Activated T-helper 17 cell treated with anti-CD3 and anti-CD28 coated beads, Interleukin-2, amount 50 U/mL, for 72 hours (primary cell): ENCODE data around the gene HLCS. TPM values are rescaled to one million over a fixed set of nuclear protein-coding genes. Genes with fewer than 3 reads are reported as not detected.
A peak's percentile ranks its signal among the peaks of the same experiment; 100 is the strongest.

ENCODE experiments used
- ATAC-seq: fragments of 150-1000 bp; cut with Tn5 transposase; replicated peaks from 2 replicates; pipeline ENCODE4 v1.10.0; 2021; ENCODE audit warnings: mild to moderate bottlenecking, moderate library complexity
- H3K27ac Mint-ChIP-seq: one replicate; pipeline ENCODE4 v1.8.0; 2022; ENCODE audit warnings: mixed read lengths
- H3K27me3 Mint-ChIP-seq: one replicate; pipeline ENCODE4 v1.8.0; 2022; ENCODE audit warnings: mixed read lengths
- H3K36me3 Mint-ChIP-seq: one replicate; pipeline ENCODE4 v1.8.0; 2022; ENCODE audit warnings: low read depth, mild to moderate bottlenecking, mixed read lengths
- H3K4me1 Mint-ChIP-seq: one replicate; pipeline ENCODE4 v1.8.0; 2022; ENCODE audit warnings: mixed read lengths
- H3K4me3 Mint-ChIP-seq: one replicate; pipeline ENCODE4 v1.8.0; 2022; ENCODE audit warnings: mild to moderate bottlenecking, mixed read lengths
- H3K9me3 Mint-ChIP-seq: one replicate; pipeline ENCODE4 v1.8.0; 2022; ENCODE audit warnings: mixed read lengths
- total RNA-seq, 2 donors: library from RNA; stranded (reverse); gene quantifications; one replicate each; pipeline ENCODE4 v1.2.3, GENCODE V29; 2022

HLCS gene
- total RNA-seq, 2 donors from 2014 or later, result 14.5 to 17.8 TPM

DNA sequence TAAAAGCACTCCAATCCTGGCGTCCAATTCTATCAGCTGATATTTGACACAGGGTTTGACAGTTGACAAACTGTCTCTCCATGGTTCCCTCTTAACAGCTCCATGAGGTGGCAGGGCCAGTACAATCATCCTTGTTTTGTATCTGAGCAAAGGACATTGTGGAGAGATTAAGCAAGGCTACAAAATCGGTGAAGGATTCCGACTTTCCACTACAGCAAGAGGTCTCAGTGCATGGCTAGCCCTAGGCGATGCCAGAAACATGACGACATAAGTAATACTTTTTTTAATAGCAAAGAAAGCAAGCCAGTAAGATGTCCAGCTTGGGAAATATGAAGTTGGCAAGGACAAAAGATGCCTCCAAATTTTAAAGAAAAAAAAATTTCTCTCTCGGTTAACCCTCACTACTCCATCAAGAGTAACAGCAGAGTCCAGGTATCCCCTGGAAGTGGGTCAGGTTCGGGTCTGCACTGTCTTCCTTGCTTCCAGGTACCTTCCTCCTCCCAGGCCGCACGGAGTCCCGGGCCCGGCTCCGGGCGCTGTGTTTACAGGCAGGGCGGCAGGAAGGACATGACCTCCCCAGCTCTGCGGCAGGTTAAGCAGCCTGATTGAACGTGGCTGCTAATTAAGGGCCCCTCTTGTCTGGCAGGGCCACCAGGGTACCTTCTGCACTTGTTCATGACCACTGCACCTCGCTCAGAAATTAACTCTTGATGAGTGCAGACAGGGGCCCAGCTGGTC lies 161.4 kb downstream of the HLCS start:
- H3K36me3 Mint-ChIP-seq, result peaks cover 15% of the 10 kb centered on the region
- H3K27me3 Mint-ChIP-seq, result no peaks in the 10 kb centered on the region
- H3K9me3 Mint-ChIP-seq, result peaks cover 1% of the 10 kb centered on the region
- H3K27ac Mint-ChIP-seq, result peak overlapping the region; percentile 28
- H3K4me3 Mint-ChIP-seq, result no peak overlapping the region
- peaks cover 8% of the 10 kb centered on the region for H3K4me1 Mint-ChIP-seq
- ATAC-seq, result no peak

DNA sequence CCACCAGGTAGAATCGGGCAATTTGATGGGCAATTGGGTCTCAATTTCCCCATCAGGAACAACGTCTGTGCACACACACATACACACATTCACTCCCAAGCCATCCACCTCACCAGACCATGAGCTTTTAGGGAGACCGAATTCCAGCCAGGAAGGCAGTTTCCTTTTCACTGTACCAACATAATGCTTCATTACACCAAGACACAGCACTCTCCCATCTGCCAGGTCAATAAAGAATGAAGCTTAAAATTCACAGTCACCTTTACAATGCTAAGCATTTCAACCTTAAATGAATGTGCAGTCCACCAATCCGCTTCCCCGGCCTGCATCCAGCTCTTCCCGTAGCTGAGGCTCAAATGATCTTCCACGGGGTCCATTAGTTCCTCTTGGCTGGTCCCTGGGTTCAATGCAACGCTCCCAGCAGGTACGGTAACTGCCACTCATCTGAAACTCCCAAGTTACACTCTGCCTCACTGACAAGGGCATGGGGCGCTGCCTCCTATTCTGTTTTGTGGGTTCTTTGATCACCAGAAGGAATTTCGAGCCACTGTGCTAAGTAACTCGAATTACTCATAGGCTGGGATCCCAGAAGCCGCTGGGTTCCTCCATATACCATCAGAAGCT lies 162.5 kb downstream of the HLCS start:
- no peak for ATAC-seq
- Mint-ChIP-seq H3K27me3 (no peaks in the 10 kb centered on the region), H3K4me3 (no peak overlapping the region), H3K4me1 (peaks cover 12% of the 10 kb centered on the region), H3K9me3 (peaks cover 8% of the 10 kb centered on the region), H3K36me3 (peaks cover 15% of the 10 kb centered on the region), H3K27ac (peak overlapping the region; percentile 28)

DNA sequence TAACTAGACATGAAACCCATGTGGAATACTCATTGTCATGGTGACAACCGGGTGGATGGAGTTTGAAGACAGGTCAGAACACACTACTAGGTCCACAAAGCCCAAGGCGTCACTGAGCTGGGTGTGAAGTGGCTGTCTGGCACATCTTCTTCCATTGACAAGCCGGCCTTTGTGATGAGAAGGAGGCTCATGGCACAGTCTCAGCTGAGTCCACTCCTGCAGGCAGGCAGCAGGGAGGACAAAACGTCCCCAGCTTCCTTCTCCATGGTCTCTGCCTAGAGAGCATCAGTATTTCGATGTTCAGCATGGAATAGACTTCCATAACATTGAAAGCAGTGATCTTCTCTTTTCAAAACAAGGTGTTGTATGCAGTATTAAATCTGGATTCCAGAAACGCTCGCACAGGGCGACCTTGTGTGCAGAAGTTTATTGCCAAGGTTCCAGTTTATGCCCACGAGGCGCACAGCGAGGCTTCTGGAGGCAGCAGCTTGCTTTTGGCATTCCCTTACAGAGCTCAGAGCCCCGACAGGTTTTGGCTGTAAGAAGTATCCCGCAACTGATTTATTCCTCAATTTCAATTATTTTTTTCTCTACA lies 163.3 kb downstream of the HLCS start:
- peaks cover 12% of the 10 kb centered on the region for H3K4me1 Mint-ChIP-seq
- H3K36me3 Mint-ChIP-seq, result peaks cover 15% of the 10 kb centered on the region
- H3K9me3 Mint-ChIP-seq, result peaks cover 10% of the 10 kb centered on the region
- ATAC-seq, result no peak
- no peak overlapping the region for H3K4me3 Mint-ChIP-seq
- H3K27me3 Mint-ChIP-seq, result no peaks in the 10 kb centered on the region
- H3K27ac Mint-ChIP-seq, result no peak overlapping the region

DNA sequence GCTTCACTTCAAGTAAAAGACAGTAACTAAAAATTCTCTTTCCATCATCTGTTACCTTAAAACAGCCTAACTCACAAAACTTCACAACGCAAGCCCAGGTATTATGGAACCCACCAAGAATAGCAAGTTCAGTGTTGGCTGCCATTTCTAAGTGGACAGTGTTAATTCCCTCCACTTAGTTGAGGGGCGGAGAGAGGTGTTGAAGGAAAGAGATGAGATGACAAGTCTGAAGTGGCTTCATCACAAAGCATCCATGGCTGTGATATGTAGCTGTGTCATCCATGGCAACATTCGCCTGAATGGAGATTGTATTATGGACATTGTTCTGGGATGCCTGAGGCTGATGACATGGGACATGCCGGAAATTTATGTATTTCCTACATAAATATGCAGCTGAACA lies 165.7 kb downstream of the HLCS start:
- no peak overlapping the region for H3K27ac Mint-ChIP-seq
- no peak for ATAC-seq

DNA sequence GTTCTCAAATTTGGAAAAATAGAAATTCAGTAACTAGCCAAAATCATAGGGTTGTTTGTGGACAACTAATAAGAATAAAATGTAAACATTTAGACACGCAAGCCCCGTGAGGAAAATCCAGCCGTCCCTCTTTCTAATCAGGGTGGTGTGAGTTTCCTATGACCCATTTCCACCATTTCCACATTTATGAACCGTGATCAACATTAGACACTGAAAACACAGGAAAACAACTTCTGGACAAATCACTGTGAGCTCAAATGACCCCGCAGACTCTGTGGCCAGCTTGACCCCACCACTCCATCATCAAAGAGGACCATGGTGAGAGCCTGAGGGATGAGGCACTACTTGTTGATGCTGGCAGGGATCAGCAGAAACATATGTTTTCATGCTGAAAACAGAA lies 166.6 kb downstream of the HLCS start:
- H3K4me1 Mint-ChIP-seq, result peaks cover 5% of the 10 kb centered on the region
- H3K27me3 Mint-ChIP-seq, result no peaks in the 10 kb centered on the region

More for the DNA sequence above, 165.7 kb downstream of the HLCS start:
- H3K4me3 Mint-ChIP-seq, result no peak overlapping the region
- peaks cover 15% of the 10 kb centered on the region for H3K36me3 Mint-ChIP-seq
- no peaks in the 10 kb centered on the region for H3K27me3 Mint-ChIP-seq
- peaks cover 15% of the 10 kb centered on the region for H3K9me3 Mint-ChIP-seq
- H3K4me1 Mint-ChIP-seq, result peaks cover 6% of the 10 kb centered on the region

DNA sequence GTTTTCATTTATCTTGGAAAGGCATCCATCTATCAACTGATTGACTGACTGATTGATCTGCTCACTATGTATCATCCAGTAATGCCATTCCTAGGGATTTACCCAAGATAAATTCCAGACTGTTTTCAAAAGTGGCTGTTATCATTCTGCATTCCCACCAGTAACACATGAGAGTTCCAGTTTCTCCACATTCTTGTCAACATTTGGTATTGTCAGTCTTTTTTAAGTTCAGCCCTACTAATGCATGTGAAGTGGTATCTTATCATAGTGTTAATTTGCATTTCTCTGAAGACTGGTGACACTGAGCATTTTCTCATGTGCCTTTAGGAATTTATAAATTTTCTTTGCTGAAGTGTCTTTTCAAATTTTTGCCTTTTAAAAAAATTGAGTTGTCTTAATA lies 168.0 kb downstream of the HLCS start:
- ATAC-seq, result no peak
- Mint-ChIP-seq H3K9me3 (peaks cover 15% of the 10 kb centered on the region), H3K27ac (no peak overlapping the region), H3K4me1 (peaks cover 10% of the 10 kb centered on the region), H3K4me3 (no peak overlapping the region), H3K27me3 (no peaks in the 10 kb centered on the region), H3K36me3 (peaks cover 4% of the 10 kb centered on the region)

More for the DNA sequence above, 166.6 kb downstream of the HLCS start:
- Mint-ChIP-seq H3K4me3 (no peak overlapping the region), H3K9me3 (peaks cover 15% of the 10 kb centered on the region), H3K36me3 (peaks cover 15% of the 10 kb centered on the region), H3K27ac (no peak overlapping the region)
- ATAC-seq, result no peak

DNA sequence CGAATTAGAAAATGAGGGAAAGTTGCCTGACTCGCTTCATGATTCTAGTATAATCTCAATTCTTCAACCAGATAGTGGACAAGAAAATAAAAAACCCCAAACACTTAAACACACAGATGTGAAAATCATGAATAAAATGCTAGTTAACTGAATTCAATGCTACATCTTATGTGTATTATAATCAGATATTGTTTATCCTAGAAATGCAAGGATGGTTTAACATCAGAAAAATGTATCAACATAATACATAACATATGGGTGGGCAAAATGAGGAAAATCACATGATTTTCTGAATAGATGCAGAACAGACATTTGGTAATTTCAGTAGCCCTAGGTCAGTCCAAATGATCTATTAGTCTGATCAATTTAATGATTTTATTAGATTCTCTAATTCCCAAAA lies 170.4 kb downstream of the HLCS start:
- H3K4me3 Mint-ChIP-seq, result no peak overlapping the region
- no peaks in the 10 kb centered on the region for H3K36me3 Mint-ChIP-seq
- peaks cover 10% of the 10 kb centered on the region for H3K4me1 Mint-ChIP-seq
- ATAC-seq, result no peak
- H3K9me3 Mint-ChIP-seq, result peaks cover 15% of the 10 kb centered on the region
- no peak overlapping the region for H3K27ac Mint-ChIP-seq
- H3K27me3 Mint-ChIP-seq, result no peaks in the 10 kb centered on the region

DNA sequence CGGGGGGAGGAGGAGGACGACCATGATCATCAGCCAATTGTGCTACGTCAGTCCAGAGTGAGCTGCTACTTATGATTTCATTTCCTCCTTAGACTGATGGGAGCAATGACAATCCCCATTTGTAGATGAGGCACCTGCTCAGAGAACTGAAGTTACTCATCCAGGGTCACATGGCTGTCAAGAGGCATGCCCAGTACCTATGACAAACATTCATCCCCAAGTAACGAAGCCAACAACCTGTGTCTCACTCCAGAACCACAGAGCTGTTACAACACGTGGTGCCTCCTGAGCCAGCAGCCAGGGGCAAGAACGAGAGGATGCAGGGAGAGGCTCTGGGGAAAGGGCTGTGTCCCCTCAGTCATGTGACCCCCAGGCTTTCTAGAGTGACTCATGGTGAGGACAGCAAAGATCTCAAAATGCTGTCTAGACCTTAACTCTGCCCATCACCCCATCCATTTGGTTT lies 173.9 kb downstream of the HLCS start:
- ATAC-seq, result peak; percentile 93
- H3K36me3 Mint-ChIP-seq, result no peaks in the 10 kb centered on the region
- H3K27ac Mint-ChIP-seq, result no peak overlapping the region
- H3K9me3 Mint-ChIP-seq, result peaks cover under 1% of the 10 kb centered on the region
- no peak overlapping the region for H3K4me3 Mint-ChIP-seq
- H3K27me3 Mint-ChIP-seq, result no peaks in the 10 kb centered on the region
- peaks cover 6% of the 10 kb centered on the region for H3K4me1 Mint-ChIP-seq

DNA sequence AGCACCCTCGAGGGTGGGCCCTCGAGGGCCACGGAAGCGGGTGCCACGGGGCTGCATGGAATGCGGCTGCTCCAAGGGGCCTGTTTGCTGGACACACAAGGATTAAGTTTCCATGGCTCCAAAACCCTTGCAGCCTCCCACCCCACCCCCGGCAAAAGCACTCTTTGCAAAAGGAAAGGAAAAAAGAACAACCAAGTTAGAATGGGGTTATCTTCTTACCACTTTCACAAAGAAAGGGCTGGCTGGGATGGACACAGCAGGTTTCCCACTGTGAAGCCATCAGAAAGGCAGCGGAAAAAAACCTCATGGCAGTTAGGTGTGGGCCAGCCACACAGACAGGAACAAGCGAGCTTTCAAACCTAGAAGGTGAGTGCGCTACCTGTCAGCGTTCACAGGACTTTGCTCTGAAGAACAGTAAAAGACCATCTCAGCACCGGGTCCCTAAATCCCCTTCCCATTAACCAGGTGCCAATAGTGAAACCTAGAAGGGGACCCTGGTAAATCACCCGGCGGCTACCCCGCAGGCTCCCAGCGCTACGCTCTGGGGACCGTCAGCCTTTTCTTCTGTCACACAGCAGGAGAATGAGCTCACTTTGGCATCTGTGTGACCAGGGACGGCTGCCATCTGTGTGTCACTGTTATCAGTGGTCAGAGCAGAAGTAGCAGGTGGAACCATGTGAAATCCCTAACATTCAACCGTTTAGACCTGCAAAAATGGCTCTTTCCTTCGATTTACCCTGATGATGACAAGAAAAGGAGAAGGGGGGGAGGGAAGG lies 174.6 kb downstream of the HLCS start:
- no peak for ATAC-seq
- peaks cover 6% of the 10 kb centered on the region for H3K4me1 Mint-ChIP-seq
- H3K36me3 Mint-ChIP-seq, result no peaks in the 10 kb centered on the region
- no peak overlapping the region for H3K4me3 Mint-ChIP-seq
- no peak overlapping the region for H3K27ac Mint-ChIP-seq
- no peaks in the 10 kb centered on the region for H3K9me3 Mint-ChIP-seq
- no peaks in the 10 kb centered on the region for H3K27me3 Mint-ChIP-seq

DNA sequence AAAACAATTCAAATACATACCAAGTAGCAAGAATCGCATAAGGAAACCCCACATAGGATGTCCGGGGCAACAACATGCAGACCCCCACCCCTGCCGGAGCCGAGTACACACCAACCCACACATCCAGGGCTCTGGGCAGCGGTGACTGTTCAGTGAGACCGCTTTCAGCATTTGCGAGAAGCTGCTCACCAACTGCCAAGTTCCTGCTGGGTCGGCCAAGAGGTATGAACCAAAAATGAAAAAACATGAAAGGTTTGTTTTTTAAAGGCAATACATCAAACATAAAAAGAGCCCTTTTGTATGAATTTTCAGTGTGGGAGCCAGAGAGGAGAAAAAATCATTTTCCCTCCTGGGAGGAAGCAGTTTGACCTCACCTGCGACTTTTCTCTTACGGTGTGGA lies 175.3 kb downstream of the HLCS start:
- Mint-ChIP-seq H3K4me1 (peaks cover 6% of the 10 kb centered on the region), H3K27me3 (no peaks in the 10 kb centered on the region), H3K4me3 (no peak overlapping the region), H3K36me3 (no peaks in the 10 kb centered on the region), H3K9me3 (no peaks in the 10 kb centered on the region), H3K27ac (no peak overlapping the region)
- no peak for ATAC-seq

DNA sequence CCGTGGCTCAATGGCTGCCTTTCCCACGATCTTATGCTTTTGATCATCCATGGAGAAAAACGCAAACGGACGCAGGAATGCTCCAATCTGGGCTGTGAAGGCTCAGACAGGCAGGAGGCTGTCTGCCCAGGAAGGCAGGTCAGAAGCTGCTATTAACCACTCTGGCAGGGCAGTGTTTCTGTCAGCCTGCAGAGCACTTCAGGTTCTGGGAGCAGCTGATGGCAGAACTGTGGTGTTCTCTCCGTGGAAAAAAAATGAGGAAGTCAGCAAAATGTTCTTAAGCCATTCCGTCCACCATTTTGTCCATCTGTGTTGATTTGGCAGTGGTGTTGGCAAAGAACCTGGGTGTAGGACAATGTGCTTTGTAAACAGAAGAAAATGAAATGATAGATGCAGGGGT lies 175.9 kb downstream of the HLCS start:
- ATAC-seq, result no peak
- Mint-ChIP-seq H3K9me3 (no peaks in the 10 kb centered on the region), H3K27ac (no peak overlapping the region)

DNA sequence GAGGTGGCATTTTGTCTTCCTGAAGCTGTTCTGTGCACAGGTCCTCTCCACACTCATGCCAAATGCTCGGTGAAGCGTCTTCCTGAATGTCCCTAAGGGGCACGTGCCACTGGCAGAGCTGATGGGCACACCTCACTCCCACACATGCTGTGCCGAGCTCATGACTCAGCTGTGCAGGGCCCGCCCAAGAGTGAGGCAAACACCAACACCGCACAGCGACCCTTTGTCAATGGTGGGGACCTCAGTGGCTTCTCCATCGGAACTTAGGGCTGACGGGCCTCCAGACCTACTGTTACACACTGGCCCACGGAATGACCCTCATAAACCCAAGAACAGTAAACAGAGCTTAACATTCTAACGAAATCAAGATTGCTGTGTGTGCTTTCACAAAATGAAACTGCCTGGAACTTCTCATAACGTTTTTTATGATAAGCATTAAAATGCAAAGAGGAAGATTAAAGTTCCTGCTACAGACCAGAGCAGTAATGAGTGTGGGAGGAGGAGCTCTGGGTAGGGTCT lies 178.3 kb downstream of the HLCS start:
- no peaks in the 10 kb centered on the region for H3K27me3 Mint-ChIP-seq
- ATAC-seq, result no peak
- H3K9me3 Mint-ChIP-seq, result no peaks in the 10 kb centered on the region
- H3K4me3 Mint-ChIP-seq, result no peak overlapping the region
- H3K27ac Mint-ChIP-seq, result no peak overlapping the region
- H3K4me1 Mint-ChIP-seq, result no peaks in the 10 kb centered on the region
- H3K36me3 Mint-ChIP-seq, result no peaks in the 10 kb centered on the region

More for the DNA sequence above, 175.9 kb downstream of the HLCS start:
- no peak overlapping the region for H3K4me3 Mint-ChIP-seq
- no peaks in the 10 kb centered on the region for H3K36me3 Mint-ChIP-seq
- H3K4me1 Mint-ChIP-seq, result peaks cover 6% of the 10 kb centered on the region
- no peaks in the 10 kb centered on the region for H3K27me3 Mint-ChIP-seq

DNA sequence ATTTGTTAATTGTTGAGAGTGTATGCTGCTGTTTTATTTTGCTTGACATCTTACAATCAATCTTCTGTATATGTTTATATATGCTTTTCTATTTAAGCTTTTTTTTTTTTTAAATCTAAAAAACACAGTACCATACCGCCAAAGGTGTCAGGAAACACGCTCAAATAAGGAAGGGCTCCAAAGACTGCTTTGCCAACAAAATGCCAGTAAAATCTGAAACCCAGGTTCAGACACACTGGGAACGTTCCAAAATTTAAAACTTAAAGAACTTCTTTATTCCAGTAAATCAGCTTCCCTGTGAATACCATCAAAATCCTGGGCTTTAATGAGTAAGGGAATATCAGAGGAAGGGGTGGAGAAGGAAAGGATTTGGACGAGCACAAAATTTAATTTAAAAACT lies 180.3 kb downstream of the HLCS start:
- no peak for ATAC-seq
- H3K27me3 Mint-ChIP-seq, result no peaks in the 10 kb centered on the region
- H3K4me1 Mint-ChIP-seq, result no peaks in the 10 kb centered on the region
- no peaks in the 10 kb centered on the region for H3K9me3 Mint-ChIP-seq
- H3K36me3 Mint-ChIP-seq, result no peaks in the 10 kb centered on the region
- H3K27ac Mint-ChIP-seq, result peak overlapping the region; percentile 47
- no peak overlapping the region for H3K4me3 Mint-ChIP-seq

DNA sequence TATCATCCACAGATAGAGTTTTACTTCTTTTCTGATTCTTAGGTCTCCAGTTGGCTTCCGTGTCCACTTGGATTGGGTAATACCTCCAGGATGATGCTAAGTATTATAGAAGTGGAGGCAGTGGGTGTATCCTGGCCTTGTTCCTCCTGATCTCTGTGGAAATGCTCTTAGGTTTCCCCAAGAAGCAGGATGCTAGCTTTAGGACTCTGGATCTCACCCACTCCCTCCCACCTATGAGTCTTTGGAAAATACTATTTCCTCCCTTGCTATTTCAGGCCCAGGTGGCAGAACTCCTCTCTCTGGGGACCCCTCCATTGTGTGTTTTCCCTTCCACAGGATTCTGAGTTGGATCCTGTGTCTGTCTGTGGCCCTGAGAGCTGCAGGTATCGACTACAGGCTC lies 180.9 kb downstream of the HLCS start:
- Mint-ChIP-seq H3K4me3 (no peak overlapping the region), H3K9me3 (no peaks in the 10 kb centered on the region)

More for the DNA sequence above, 180.9 kb downstream of the HLCS start:
- no peaks in the 10 kb centered on the region for H3K36me3 Mint-ChIP-seq
- H3K27ac Mint-ChIP-seq, result peak overlapping the region; percentile 25
- no peak for ATAC-seq
- no peaks in the 10 kb centered on the region for H3K4me1 Mint-ChIP-seq
- no peaks in the 10 kb centered on the region for H3K27me3 Mint-ChIP-seq
